PFSK-1 (cell line): ENCODE results near the gene EXOC6B.

Experiments
- FOXP2 ChIP-seq: optimal IDR thresholded peaks from 2 replicates; pipeline ENCODE3; 2011; ENCODE audit warnings: borderline replicate concordance, control low read depth, inconsistent platforms; ENCODE audit not compliant: insufficient read depth; ENCODE audit errors: extremely low read length, extremely low read depth
- POLR2AphosphoS5 ChIP-seq: IDR thresholded peaks from 2 replicates; pipeline ENCODE4 v1.6.1; 2012; ENCODE audit warnings: low read depth, mild to moderate bottlenecking, control low read depth, low read length, moderate library complexity
- SIN3A ChIP-seq: IDR thresholded peaks from 2 replicates; pipeline ENCODE4 v1.6.1; 2012; ENCODE audit warnings: mild to moderate bottlenecking, low read length, moderate library complexity, borderline replicate concordance; ENCODE audit not compliant: insufficient read depth

- TF ChIP-seq POLR2AphosphoS5 (no peak), FOXP2 (no peak), SIN3A (no peak)
Observed at GRCh38 chr2:72848436-72849137, 22.8 kb upstream of the EXOC6B start.
